Measurements from ENCODE around the gene DNAH14.

DNA sequence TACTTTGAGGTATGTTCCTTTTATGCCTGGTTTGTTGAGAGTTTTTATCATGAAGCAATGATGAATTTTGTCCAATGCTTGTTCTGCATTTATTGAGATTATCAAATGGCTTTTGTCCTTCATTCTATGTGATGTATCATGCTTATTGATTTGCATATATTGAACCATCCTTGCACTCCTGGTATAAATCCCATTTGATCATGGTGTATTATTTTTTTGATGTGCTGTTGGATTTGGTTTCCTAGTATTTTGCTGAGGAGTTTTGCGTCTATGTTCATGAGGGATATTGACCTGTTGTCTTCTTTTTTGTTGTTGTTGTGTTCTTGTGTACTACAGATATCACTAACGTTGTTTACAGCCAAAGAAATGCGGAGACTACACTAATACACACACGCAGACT, 4.1 kb downstream of the DNAH14 start:
- TF ChIP-seq, protein P1, sequence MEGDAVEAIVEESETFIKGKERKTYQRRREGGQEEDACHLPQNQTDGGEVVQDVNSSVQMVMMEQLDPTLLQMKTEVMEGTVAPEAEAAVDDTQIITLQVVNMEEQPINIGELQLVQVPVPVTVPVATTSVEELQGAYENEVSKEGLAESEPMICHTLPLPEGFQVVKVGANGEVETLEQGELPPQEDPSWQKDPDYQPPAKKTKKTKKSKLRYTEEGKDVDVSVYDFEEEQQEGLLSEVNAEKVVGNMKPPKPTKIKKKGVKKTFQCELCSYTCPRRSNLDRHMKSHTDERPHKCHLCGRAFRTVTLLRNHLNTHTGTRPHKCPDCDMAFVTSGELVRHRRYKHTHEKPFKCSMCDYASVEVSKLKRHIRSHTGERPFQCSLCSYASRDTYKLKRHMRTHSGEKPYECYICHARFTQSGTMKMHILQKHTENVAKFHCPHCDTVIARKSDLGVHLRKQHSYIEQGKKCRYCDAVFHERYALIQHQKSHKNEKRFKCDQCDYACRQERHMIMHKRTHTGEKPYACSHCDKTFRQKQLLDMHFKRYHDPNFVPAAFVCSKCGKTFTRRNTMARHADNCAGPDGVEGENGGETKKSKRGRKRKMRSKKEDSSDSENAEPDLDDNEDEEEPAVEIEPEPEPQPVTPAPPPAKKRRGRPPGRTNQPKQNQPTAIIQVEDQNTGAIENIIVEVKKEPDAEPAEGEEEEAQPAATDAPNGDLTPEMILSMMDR (IDR thresholded peaks at IDR 0.05; ENCODE audit: extremely low read depth in 1 of 2, insufficient read depth in 1 of 2, low read depth in 1 of 2, low read length in 2 of 2) = no peak
- TF ChIP-seq EZH2 (IDR thresholded peaks at IDR 0.05; ENCODE audit: borderline replicate concordance, low read depth, low read length, severe bottlenecking) = no peak
- TF ChIP-seq POLR2A (IDR thresholded peaks at IDR 0.05; ENCODE audit: low read depth, low read length) = no peak
- no peak for TF ChIP-seq MYC (IDR thresholded peaks at IDR 0.05; ENCODE audit: low read depth, low read length)
- TF ChIP-seq, protein P2, sequence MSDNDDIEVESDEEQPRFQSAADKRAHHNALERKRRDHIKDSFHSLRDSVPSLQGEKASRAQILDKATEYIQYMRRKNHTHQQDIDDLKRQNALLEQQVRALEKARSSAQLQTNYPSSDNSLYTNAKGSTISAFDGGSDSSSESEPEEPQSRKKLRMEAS (IDR thresholded peaks at IDR 0.05; ENCODE audit: insufficient read depth, insufficient read length) = no peak
- no peak for TF ChIP-seq POLR2AphosphoS5 (IDR thresholded peaks at IDR 0.05; ENCODE audit: insufficient read depth, low read depth, low read length)

Data from endothelial cell of umbilical vein (primary cell).